Activated naive CD8-positive, alpha-beta T cell treated with anti-CD3 and anti-CD28 coated beads, Interleukin-2, amount 10 ng/mL, durations not matched to agents 7 days and 5 days (primary cell): ENCODE data around the gene TM9SF1. TPM values are rescaled to one million over a fixed set of nuclear protein-coding genes. Genes with fewer than 3 reads are reported as not detected.

ENCODE experiments used
- ATAC-seq: fragments of 150-1000 bp; cut with Tn5 transposase; one replicate; pipeline ENCODE4 v1.10.0; 2021; ENCODE audit warnings: low read depth, moderate library complexity
- POLR2A ChIA-PET: fragments of 350-600 bp; sonication (Branson Sonifier 250); formaldehyde crosslinking; loops from one replicate; lab custom pipeline; 2021; ENCODE audit warnings: antibody characterized with exemption; lab: Charles Lee
- DNase-seq: peaks from one replicate; pipeline ENCODE4 v3.0.0; 2021
- H3K27ac Mint-ChIP-seq: one replicate; pipeline ENCODE4 v1.8.0; 2022; ENCODE audit warnings: mild to moderate bottlenecking, mixed read lengths
- H3K27me3 Mint-ChIP-seq: one replicate; pipeline ENCODE4 v1.8.0; 2022; ENCODE audit warnings: mild to moderate bottlenecking, moderate library complexity, mixed read lengths
- H3K36me3 Mint-ChIP-seq: one replicate; pipeline ENCODE4 v1.8.0; 2021; ENCODE audit warnings: mild to moderate bottlenecking, mixed read lengths
- H3K4me1 Mint-ChIP-seq: one replicate; pipeline ENCODE4 v1.8.0; 2021; ENCODE audit warnings: mixed read lengths
- H3K4me3 Mint-ChIP-seq: one replicate; pipeline ENCODE4 v1.8.0; 2022; ENCODE audit warnings: mild to moderate bottlenecking, moderate library complexity, mixed read lengths
- H3K9me3 Mint-ChIP-seq: one replicate; pipeline ENCODE4 v1.8.0; 2021; ENCODE audit warnings: mixed read lengths
- total RNA-seq, 2 experiments: library from RNA; stranded (reverse); gene quantifications; one replicate each; pipeline ENCODE4 v1.2.3, GENCODE V29; 2021

TM9SF1 gene
- total RNA-seq, 2 experiments from 2014 or later, result 28.9 to 29.6 TPM

GRCh38 chr14:24188251-24189058, 6.8 kb downstream of the TM9SF1 start, which contains the start of gene IPO4:
IPO4 (minus strand) TSS chr14:24188816; CDS start chr14:24188787, 29 bp downstream.
- Mint-ChIP-seq H3K27ac (peak within 1 kb of the TSS; percentile 69), H3K9me3 (no peaks in the 10 kb centered on the region), H3K4me3 (peak within 1 kb of the TSS; percentile 85), H3K27me3 (no peaks in the 10 kb centered on the region), H3K36me3 (peaks cover 20% of the 10 kb centered on the region), H3K4me1 (peaks cover 28% of the 10 kb centered on the region)
- peak; percentile 87 for DNase-seq
- ATAC-seq, result peak; percentile 85
- POLR2A ChIA-PET, result interaction anchor here (0.5 to 5.2 kb wide), 17 partner anchors 9 to 140 kb away, joined by 3 to 37 read pairs (median 6); partner anchors contain the start of genes CHMP4A, DCAF11, GMPR2 and IRF9

GRCh38 chr14:24187539-24187915, 7.7 kb downstream of the TM9SF1 start:
- H3K9me3 Mint-ChIP-seq, result no peaks in the 10 kb centered on the region
- POLR2A ChIA-PET, result interaction anchor here (1.1 to 5.2 kb wide), 9 partner anchors 8 to 55 kb away, joined by 3 to 37 read pairs (median 8); partner anchors contain the start of genes IRF9, MDP1, PSME1 and TINF2
- peaks cover 14% of the 10 kb centered on the region for H3K36me3 Mint-ChIP-seq

GRCh38 chr14:24186831-24187538, 8.3 kb downstream of the TM9SF1 start:
- ATAC-seq (no peak), DNase-seq (no peak)
- Mint-ChIP-seq H3K9me3 (no peaks in the 10 kb centered on the region), H3K36me3 (peaks cover 10% of the 10 kb centered on the region), H3K27me3 (no peaks in the 10 kb centered on the region), H3K4me3 (peak overlapping the region; percentile 85), H3K4me1 (peaks cover 19% of the 10 kb centered on the region), H3K27ac (no peak overlapping the region)
- POLR2A ChIA-PET, result interaction anchor here (1.1 to 5.2 kb wide), 9 partner anchors 8 to 56 kb away, joined by 3 to 37 read pairs (median 8); partner anchors contain the start of genes IRF9, MDP1, PSME1 and TINF2

More at GRCh38 chr14:24187539-24187915, 7.7 kb downstream of the TM9SF1 start:
- Mint-ChIP-seq H3K4me1 (peaks cover 24% of the 10 kb centered on the region), H3K27me3 (no peaks in the 10 kb centered on the region), H3K27ac (peak overlapping the region; percentile 69), H3K4me3 (peak overlapping the region; percentile 85)
- DNase-seq (no peak), ATAC-seq (no peak)

DNA sequence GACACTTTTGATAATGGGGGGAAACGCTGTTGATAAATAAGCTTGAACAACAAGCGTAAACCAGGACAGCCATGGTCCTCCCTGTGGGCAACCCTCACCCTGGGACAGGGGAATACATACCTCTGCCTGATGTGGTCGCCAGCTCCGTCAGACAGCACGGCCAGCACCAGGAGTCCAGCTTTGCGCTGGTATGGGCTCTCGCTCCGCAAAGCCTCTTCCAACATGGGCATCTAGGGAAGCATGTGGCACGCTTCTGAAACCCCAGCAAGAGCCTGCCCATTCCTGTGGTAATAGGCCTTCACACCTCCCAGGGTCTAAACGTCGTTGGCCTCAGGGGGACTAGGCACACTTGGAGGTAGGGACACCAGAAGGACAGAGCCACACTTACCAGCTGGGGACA, 9.5 kb downstream of the TM9SF1 start:
- ATAC-seq (no peak), DNase-seq (no peak)
- H3K27me3 Mint-ChIP-seq, result no peaks in the 10 kb centered on the region
- H3K27ac Mint-ChIP-seq, result no peak overlapping the region
- H3K9me3 Mint-ChIP-seq, result no peaks in the 10 kb centered on the region
- peaks cover 14% of the 10 kb centered on the region for H3K36me3 Mint-ChIP-seq
- POLR2A ChIA-PET, result interaction anchor here (0.9 to 5.2 kb wide), 6 partner anchors 10 to 71 kb away, joined by 3 to 37 read pairs (median 7); partner anchors contain the start of genes CHMP4A, DCAF11, IRF9 and NRL
- peaks cover 19% of the 10 kb centered on the region for H3K4me1 Mint-ChIP-seq
- no peak overlapping the region for H3K4me3 Mint-ChIP-seq

GRCh38 chr14:24185026-24185425, 10.2 kb downstream of the TM9SF1 start:
- Mint-ChIP-seq H3K4me1 (peaks cover 18% of the 10 kb centered on the region), H3K9me3 (no peaks in the 10 kb centered on the region), H3K4me3 (no peak overlapping the region), H3K36me3 (peaks cover 13% of the 10 kb centered on the region), H3K27me3 (no peaks in the 10 kb centered on the region), H3K27ac (no peak overlapping the region)
- POLR2A ChIA-PET, result interaction anchor here (0.9 to 5.2 kb wide), 6 partner anchors 10 to 70 kb away, joined by 3 to 37 read pairs (median 7); partner anchors contain the start of genes CHMP4A, DCAF11, IRF9 and NRL
- DNase-seq (no peak), ATAC-seq (no peak)

DNA sequence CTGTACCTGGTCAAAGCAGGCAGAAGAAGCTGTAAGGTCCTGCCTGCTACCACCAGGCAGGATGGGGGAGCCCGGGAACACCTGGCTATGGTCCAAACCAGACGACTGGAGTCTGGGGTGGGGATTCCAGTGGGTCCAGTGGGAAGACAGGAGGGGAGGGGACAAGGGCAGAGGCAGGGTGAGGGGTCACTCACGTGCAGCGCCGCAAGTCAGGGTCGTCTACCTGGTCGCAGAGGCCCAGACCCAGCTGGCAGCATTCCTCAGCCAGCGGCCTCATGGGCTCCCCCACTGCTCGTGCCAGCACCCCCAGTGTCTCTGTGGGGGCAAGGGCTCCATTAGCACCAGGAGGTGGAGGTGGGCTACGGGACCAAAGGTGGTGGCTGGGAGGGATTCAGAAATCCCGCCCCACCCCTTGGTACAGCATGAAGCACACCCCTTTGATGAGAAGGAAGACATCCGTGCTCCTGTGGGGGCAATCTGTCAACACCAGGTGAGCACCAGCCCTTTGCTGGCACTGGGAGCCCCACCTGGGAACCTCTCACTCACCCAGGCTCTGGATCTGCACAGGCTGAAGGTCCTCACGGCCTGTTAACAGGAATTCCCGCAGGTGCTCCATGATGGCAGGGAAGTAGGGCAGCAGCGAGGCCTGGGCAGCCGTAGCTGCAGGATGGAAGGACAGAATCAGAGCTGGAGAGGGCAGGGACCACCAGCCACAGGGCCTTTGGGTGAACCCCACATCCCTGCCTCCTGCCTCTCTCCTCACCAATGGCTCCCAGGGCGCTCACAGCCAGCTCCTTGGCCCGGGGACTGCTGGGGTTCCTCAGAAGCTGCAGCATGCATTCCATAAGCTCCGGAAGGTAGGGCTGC, 10.9 kb downstream of the TM9SF1 start:
- ATAC-seq (no peak), DNase-seq (no peak)
- POLR2A ChIA-PET, result interaction anchor here (0.6 to 2.0 kb wide), 10 partner anchors 9 to 132 kb away, joined by 3 to 8 read pairs (median 5); partner anchors contain the start of genes CHMP4A, DCAF11, IRF9 and NRL
- Mint-ChIP-seq H3K36me3 (peaks cover 11% of the 10 kb centered on the region), H3K4me3 (no peak overlapping the region), H3K27ac (no peak overlapping the region), H3K9me3 (no peaks in the 10 kb centered on the region), H3K27me3 (no peaks in the 10 kb centered on the region), H3K4me1 (peaks cover 14% of the 10 kb centered on the region)

GRCh38 chr14:24183014-24183481, 12.2 kb downstream of the TM9SF1 start:
- Mint-ChIP-seq H3K27me3 (no peaks in the 10 kb centered on the region), H3K27ac (no peak overlapping the region), H3K9me3 (no peaks in the 10 kb centered on the region), H3K4me1 (peaks cover 10% of the 10 kb centered on the region), H3K36me3 (peaks cover 12% of the 10 kb centered on the region), H3K4me3 (no peak overlapping the region)
- DNase-seq, result no peak
- no peak for ATAC-seq
- POLR2A ChIA-PET, result interaction anchor here (0.9 to 2.0 kb wide), 3 partner anchors 10 to 22 kb away, joined by 3 to 8 read pairs (median 7); partner anchors contain the start of gene IRF9

DNA sequence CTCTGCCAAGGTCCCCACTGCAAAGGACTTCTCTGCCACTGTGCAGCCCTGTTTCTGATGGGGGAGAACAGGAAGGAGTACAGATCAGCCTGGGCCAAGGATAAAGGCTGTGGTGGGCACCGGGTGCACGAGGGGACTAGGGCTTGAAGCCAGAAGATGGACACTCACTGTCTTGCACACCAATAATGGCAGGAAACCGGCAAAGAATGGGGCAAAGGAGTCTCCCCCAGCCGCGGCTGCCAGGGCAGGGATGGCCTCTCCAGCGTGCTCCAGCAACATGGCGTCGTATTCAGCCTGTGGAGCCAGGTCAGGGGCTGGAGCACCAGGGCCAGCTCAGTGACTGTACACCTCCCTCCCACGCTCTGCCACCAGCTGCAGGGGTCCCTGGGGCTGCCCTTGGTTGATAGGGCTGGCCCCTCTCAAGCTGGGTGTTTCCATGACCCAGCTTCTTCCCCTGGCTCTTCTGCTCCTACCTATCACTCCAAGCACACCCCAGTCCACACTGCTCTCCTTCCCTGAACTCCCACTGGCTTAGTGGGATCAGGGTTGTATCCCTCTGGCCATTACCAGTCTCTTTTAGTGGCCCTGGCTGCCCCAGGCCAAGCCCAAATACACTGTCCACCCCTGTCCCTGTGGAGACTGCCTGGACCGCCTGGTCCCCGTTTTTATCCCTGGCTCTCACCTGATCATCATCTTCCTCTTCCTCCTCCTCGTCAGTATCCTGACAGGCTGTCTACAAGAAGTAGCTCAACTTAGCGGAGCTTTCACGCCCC, 12.9 kb downstream of the TM9SF1 start:
- no peaks in the 10 kb centered on the region for H3K27me3 Mint-ChIP-seq
- H3K4me1 Mint-ChIP-seq, result peaks cover 4% of the 10 kb centered on the region
- peaks cover 12% of the 10 kb centered on the region for H3K36me3 Mint-ChIP-seq
- no peak for ATAC-seq
- H3K4me3 Mint-ChIP-seq, result no peak overlapping the region
- POLR2A ChIA-PET, result interaction anchor here (0.9 to 4.0 kb wide), 4 partner anchors 9 to 64 kb away, joined by 3 to 29 read pairs (median 6); partner anchors contain the start of gene REC8
- no peak for DNase-seq
- H3K27ac Mint-ChIP-seq, result peak overlapping the region; percentile 54
- no peaks in the 10 kb centered on the region for H3K9me3 Mint-ChIP-seq

GRCh38 chr14:24181371-24182077, 13.7 kb downstream of the TM9SF1 start:
- DNase-seq, result no peak

GRCh38 chr14:24179961-24180796, 15.1 kb downstream of the TM9SF1 start:
- H3K9me3 Mint-ChIP-seq, result no peaks in the 10 kb centered on the region
- ATAC-seq, result no peak
- H3K27ac Mint-ChIP-seq, result peak overlapping the region; percentile 25
- no peak for DNase-seq
- peaks cover under 1% of the 10 kb centered on the region for H3K4me1 Mint-ChIP-seq
- H3K4me3 Mint-ChIP-seq, result no peak overlapping the region
- POLR2A ChIA-PET, result interaction anchor here (1.0 to 4.0 kb wide), 10 partner anchors 7 to 67 kb away, joined by 3 to 29 read pairs (median 6); partner anchors contain the start of genes IPO4, IRF9, PSME2 and REC8
- H3K27me3 Mint-ChIP-seq, result no peaks in the 10 kb centered on the region
- H3K36me3 Mint-ChIP-seq, result peaks cover 12% of the 10 kb centered on the region

More at GRCh38 chr14:24181371-24182077, 13.7 kb downstream of the TM9SF1 start:
- Mint-ChIP-seq H3K4me1 (no peaks in the 10 kb centered on the region), H3K27me3 (no peaks in the 10 kb centered on the region), H3K4me3 (no peak overlapping the region), H3K36me3 (peaks cover 14% of the 10 kb centered on the region), H3K27ac (no peak overlapping the region), H3K9me3 (no peaks in the 10 kb centered on the region)
- no peak for ATAC-seq
- POLR2A ChIA-PET, result interaction anchor here (0.9 to 4.0 kb wide), 8 partner anchors 9 to 65 kb away, joined by 3 to 29 read pairs (median 5); partner anchors contain the start of genes IRF9, PSME1, REC8 and TM9SF1
